NCI-H1930 (cell line): ENCODE results near the gene COG3.

Experiments
- DNase-seq, 2 experiments: peaks; one replicate each; lab custom pipeline; 2025; lab: John Stamatoyannopoulos, UW

The COG3 gene

DNA sequence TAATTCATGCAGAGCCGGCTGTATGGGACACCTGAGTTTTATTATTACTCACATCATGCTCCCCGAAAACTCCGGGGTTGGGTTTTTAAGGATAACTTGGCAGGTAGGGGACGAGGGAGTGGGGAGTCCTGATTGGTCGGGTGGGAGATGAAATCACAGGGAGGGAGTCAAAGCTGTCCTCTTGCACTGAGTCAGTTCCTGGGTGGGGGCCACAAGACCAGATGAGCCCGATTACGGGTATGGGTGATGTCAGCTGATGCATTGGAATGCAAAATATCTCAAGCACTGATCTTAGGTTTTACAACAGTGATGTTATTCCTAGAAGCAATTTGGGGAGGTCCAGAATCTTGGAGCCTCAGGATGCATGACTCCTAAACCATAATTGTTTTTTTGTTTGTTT, 18.6 kb upstream of the COG3 start:
- DNase-seq: no peak

DNA sequence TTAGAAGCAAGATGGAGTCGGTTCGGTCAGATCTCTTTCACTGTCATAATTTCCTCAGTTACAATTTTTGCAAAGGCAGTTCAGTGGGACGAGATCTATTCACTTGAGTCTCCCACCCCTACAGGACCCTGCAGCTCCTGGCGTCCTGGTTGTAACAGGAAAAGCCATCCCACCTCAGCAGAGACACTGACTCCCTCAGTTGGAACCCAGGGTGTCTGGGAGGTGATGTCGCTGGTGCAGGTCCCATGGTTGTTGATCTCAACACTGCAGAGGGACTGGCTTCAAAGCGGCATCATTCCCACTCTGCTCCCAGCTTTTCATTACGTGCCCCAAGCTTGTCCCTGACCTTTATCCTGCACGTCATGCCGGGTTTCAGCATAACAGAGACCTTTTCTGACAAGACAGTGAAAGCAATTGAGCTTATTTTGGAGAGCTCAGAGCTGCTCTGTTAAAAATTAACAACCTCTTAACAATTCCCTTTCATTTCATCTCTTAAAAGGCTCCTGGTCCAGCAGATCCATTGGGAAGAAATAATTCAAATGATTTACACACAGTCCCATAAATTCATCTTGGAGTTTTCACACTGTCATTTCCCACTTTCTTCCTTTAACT, 17.6 kb upstream of the COG3 start:
- no peak for DNase-seq

DNA sequence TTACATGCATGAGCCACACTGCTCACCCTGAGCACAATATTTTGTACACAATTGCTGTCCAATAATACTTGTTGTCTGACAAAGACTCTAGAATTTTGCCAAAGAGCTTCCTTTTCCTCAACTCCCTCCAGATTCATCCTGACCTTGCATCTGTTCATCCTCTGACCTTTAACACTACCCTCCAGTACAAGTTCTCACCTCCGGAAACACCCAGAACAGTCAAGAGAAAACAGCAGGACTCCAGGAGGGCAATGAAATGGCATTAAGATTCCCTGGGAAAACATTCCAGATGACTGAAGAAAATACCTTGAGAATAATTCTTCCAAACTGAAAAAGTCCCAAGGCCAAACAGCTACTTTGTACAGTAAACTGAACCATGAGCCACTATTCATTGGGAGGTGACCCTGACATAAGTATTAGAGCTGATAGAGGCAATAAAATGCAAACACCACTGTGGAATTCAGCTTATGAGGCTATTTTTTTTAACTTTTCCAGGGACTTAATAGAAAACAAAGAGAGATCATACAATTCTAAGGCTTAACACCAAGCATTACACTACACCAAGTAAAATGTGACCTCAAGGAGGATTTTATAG, 15.7 kb upstream of the COG3 start:
- DNase-seq: no peak

DNA sequence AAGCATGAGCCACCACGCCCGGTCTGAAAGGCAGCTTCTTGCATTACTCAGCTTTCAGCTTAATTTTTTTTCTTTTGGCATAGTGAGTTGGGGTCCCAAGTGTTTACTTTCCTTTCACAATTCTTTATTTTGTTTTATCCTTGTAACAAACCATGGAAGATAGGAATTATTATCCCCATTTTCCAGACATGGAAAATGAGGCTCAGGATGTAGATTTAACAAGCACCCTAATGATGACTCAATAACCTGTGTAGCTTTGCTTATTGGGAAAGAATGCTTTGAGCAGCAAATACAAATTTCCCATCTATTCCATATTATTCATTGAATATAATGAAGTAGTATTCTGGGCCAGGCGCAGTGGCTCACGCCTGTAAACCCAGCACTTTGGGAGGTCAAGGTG, 13.5 kb upstream of the COG3 start:
- no peak for DNase-seq

DNA sequence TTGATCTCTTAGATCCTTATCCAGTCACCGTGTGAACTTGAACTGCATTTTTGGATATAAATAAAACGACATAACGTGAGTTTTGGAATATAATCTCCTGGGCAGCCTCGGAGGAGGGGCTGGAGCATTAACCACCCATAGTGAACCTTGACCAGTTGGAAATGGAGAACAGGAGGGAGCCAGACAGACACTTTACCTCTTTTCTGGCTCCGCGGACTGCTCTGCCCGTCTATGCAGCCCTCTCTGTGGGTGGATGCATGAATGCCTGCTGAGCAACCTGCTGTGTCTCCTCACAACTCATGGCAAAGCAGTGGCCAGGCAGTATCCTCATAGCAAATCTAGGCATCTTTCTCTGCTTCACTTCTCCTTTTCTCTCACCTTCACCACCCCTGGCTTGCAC, 10.5 kb upstream of the COG3 start:
- no peak for DNase-seq

DNA sequence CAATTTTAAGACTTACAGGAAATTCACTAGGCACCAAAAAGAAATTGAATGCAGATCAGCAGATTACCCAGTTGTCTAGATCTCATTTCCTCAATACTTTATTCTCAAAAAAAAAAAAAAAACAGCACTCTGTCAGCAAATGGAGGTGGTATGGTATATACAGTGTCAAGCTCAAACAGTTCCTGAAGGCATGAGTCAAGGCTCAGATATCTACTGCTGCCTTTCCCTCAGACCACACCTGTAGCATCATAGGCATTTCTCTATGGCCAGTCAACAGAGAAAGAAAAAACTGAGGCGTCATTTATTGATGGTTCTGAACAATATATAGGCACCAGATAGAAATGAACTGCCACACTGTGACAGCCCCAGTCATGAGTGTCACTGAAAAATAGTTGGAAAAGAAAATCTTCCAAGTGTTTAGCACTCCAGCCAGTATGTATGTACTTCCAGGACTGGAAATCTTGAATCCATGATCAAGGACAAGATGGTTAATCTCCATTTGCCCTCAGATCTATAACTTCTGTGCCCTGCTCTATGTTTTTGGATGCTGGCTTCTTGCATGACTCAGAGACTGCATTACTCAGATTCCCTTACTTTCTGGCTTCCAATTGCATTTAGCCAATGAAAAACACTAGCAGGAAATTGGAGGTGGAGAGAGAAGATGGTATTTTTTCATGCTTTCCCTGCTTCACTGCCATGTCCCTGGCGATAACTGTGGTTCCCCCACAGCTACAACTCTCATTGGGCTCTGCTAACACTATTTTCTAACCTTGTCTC, 8.4 kb upstream of the COG3 start:
- DNase-seq: no peak

DNA sequence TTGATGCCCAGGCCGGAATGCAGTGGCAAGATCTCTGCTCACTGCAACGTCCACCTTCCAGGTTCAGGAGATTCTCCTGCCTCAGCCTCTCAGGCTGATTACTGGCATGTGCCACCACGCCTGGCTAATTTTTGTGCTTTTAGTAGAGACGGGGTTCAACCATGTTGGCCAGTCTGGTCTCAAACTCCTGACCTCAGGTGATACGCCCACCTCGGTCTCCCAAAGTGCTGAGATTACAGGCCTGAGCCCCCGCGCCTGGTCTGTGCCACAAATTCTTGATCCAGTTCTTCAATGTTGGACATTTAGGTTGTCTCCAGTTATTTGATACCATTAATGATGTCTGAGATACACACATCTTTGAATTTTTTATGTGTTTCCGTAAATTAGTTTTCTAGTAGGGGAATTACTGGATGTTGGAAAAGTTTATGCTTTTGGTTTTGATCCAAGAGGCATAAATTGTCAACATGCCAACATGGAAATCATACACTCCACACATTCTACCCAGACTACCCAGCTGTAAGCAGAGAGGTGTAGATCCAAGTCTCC, 525 bp upstream of the COG3 start:
- no peak for DNase-seq

DNA sequence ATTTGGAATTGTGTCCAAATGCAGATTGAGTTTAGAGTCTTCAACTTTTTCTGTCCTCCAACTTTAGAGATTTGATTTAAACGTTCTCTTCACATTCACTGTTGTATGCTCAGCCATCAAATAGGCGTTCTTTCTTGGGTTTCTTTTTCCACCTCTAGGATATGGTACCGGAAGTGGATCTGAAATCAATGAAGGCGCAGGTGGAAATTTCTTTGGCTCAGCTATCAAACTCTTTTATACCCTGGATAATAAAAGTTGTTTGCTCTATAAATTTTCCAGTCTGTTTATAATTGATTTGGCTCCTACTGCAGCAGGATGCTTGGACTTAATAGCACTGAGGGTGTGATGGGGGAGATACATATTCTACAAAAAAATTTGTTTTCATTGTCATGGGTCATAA, 1.6 kb downstream of the COG3 start:
- no peak for DNase-seq

DNA sequence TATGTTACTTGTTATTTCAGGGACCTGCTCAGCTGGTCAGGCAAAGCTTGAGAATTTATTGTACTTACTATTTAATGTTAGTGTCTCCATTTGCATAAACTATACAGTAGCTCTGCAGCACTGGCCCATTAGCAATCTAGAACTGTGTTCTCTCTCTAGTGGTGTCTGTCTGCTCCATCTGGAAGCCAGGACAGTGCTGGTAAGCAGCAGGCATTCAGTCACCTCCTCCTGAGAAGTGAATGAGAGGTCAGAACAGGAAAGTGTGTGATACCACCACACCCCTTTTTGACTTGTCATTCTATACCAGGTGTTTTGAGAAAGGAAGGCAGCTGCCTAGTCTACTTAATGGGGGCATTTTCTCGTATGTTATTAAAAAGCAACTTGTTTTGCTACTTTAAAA, 3.9 kb downstream of the COG3 start:
- DNase-seq: no peak

DNA sequence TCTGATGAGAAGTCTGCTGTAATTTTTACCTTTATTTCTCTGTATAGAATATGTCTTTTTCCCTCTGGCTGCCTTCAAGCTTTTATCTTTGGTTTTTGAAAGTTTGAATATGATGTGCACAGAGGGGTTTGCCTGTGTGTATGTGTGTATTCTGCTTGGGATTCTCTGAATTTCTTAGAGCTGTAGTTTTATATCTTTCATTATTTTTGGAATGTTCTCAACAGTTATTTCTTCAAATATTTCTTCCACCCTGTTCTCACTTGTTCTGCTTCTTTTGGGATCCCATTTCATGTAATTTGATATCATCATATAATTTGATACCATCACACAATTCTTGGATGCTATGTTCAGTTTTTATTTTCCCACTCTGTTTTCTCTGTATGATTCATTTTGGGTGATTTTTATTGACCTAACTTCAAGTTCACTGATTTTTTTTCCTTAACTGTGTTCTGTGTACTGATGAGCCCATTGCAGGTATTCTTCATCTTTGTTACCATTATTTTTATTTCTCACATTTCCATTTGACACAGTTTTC, 7.5 kb downstream of the COG3 start:
- DNase-seq: no peak

DNA sequence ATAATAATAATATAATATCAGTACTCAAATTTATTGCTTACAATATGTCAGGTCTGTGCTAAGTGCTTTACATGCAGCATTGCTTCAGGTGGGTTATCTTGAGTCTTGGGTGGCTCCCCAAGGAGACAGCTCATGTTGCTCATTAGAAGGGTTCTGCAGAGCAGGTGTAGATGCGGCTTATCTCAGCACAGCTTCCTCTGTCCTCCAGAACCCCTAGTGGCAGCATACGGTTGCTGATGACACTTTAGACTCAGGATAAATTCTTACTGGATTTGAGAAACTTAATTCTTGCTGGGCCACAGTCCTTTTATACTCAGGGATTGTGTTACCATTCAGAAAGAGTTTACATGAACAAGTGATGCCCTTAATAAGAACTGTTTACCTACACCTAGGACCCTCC, 8.9 kb downstream of the COG3 start:
- no peak for DNase-seq

DNA sequence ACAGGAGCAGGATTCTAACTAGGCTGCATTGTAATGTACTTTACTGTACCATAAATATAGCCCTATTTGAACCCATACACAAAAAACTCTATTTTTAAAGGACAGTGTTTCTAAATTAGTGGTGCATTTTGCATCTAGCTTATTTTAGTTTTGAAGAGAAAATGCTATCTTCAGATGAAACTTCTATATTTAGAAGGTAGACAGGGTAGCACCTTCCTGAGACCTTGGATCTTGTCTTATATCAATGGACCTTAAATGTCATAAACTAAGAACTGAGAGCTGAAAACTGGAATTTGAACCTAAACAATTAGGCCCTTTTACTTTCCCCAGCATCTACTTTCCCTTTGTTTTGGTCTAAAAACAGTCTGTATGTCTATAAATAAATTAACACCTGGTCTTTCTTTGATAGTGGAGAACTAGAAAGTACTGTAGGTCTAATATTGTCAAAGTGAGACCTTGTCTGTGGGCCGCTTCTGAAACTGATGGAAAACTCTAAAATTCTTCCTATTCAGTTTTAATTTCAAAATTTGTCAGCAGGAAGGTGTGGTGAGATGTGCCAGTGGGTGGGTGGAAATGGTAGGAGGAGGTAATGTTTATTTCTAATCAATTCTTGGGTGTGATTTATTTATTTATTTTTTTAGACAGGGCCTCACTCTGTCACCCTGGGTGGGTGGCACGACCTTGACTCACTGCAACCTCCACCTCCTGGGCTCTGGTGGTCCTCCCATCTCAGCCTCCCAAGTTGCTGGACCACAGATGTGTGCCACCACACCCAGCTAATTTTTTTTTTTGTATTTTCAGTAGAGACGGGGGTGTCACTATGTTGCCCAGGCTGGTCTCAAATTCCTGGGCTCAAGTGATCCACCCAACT, 10.1 kb downstream of the COG3 start:
- DNase-seq: no peak

DNA sequence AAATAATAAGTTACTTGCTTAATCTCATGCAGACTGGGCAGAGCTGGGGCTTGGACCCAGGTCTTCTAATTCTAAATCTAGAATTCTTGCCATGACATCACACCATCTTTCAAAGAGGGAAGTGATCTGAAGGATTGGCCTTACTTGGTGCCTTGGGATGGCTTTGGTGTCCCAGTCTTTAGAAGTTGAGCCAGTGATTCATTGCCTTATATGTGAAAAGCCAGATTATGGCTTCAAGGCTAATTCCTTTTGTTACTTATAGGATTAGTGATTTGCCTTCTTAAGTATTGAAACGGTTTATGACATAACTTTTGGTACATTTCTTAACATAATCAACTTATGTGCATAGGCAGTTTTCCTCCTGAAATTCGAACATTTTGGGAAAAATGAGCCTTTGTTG, 14.9 kb downstream of the COG3 start:
- DNase-seq: no peak

DNA sequence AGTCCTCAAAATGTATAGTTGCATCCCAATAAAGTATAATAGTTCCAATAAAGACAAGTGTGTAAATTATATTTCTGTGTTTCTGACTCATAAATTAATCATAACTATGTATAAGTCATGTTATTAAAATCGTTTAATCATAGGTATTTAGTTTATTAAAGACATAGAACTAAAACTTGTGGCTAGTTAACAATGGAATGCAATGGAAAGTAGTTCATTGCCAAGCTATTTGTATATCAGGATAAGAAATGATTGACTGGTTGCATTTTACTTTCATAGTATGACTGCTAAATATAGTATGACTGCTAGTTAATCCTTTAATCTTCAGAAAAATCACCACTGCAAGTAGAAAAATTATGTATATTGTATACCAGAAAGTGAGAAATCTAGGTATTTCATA, 16.9 kb downstream of the COG3 start:
- no peak for DNase-seq

DNA sequence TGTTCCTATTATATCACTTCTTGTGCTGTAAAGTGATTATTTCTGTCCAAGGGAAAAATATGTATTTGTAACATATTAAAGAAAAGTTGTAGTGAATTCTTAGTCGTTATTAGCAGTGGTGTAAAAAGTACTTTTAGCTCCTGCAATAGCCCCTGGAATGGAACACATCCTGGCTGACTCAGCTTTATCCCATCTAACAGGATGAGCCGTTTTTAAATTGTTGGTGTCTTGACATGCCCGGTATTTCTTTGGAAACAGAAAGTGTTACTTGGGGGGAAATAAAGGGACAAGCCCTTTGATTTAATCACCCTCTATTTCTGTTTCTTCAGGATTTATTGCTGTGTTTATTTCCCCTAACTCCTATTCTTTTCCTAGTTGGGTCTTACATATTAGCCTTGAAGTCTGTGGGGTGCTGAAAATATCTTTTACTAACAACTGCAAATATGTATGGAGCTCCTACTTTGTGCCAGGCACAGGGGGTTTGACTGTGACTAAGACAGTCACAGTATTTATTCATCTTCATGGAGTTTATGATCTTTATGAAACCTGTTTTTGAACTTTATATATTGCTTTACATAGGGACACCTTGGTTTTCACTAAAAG, 17.9 kb downstream of the COG3 start:
- DNase-seq: no peak

DNA sequence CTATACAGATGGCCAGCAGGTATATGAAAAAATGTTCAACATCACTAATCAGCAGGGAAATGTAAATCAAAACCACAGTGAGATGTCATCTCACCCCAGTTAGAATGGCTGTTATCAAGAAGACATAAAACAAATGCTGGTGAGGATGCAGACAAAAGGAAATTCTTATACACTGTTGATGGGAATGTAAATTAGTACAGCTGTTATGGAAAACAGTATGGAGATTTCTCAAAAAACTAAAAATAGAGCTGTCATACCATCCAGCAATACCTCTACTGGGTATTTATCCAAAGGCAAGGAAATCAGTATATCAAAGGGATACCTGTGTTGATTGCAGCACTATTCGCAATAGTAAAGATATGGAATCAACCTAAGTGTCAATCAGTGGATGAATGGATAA, 22.9 kb downstream of the COG3 start:
- DNase-seq: no peak

DNA sequence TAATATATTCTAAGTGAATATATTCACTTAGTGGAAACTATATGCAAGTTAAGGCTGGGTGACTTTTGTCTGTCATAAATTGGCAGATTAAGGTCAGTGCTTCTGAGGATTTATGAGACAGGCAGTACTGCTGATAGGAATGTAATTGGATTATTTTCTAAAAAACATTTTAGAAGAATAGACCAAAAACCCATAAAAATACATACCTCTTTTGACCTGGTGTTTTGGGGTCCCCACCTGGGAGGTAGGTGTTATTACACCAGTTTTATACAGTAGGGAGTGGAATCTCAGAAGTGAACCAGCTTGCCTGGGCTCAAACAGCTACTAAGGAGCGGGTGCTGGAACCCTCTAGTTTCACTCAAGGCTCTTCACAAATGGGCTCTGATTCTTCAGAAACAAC, 25.3 kb downstream of the COG3 start:
- DNase-seq: no peak

DNA sequence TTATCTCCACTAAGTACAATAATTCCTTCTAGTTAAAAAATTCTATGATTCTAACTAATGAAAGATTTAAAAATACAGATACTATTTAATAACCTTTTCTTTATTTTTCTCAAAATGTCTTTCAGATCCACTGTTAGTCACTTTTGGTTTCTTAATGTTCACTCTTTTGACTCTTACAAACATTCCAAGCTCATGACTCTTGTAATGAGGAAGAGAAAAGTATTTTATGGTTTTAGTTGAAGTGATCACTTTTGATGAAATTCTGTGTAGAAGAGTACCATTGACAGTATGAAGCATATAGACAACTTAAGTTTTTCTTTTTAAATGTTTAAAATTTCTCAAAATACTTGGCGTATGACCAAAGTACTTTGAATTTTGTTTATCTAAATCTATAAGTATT, 27.8 kb downstream of the COG3 start:
- no peak for DNase-seq

DNA sequence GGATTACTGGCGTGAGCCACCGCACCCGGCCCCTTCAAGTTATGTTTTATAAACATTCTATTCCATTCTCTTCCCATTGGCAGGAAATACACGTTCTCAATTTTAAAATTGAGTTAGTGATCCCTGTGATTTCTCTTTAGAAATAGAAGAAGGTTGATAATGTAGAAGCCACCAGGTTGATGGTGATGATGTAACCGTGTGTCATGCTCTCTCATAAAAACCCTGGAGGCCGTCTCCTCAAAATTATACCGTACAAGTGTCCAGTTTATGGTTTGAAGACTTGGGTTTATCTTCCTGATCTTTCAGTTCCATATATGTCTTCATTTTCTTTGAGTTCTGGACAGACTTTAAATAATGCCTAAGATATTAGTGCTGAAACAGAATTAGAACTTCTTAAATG, 32.2 kb downstream of the COG3 start:
- DNase-seq: no peak

DNA sequence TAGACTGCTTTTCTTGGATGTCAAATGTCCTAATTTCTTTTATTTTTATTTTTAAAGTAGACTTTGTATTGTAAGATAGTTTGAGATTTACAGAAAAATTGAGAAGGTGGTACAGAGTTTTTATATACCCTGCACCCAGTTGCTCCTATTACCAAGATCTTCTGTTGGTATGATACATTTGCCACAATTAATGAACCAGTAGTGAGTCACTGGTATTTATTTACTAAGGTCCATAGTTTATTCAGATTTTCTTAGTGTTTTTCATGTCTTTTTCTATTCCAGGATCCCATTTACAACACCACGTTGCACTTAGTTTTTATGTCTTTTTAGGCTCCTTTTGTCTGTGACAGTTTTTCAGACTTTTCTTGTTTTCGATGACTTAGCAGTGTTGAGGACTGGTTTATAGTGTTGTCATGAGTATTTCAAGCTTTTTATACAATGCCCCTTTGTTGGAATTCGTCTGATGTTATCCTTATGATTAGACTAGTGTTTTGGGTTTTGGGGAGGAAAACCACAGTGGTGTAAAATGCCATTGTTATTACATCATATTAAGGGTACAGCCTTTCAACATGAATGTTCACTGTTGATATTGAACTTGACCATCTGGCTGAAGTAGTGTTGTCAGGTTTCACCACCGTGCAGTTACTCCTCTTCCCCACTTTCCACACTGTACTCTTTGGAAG, 35.9 kb downstream of the COG3 start:
- DNase-seq: no peak

DNA sequence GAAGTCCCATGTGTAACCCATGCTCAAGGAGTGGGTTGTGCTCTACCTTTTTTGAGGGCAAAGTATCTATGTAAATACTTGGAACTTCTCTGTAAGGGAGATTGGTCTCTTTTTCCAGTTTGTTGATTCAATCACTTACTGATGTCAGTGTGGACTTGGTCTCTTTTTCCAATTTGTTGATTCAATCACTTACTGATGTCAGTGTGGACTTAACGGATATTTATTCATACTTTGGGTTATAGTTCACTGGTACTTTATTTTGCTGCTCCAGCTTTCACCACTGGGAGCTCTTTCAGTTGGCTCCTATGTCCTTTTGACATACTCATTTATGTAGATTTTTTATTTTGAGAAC, 36.4 kb downstream of the COG3 start:
- DNase-seq: no peak
